A673 (cell line): ENCODE results near the gene ATP8B4.
"Not testable (repeated sequence)": the region's sequence is repeated elsewhere in the genome, so short reads cannot be mapped to it uniquely, and the experiment has no call there.

ENCODE experiments used
- EZH2 ChIP-seq: fragments of 200-600 bp; sonication (generic); IDR thresholded peaks from 2 replicates; pipeline ENCODE4 v1.6.1; 2017; ENCODE audit warnings: borderline replicate concordance, low read depth, mild to moderate bottlenecking, mixed read lengths, antibody characterized with exemption, low read length; ENCODE audit not compliant: poor library complexity, severe bottlenecking
- TF ChIP-seq, protein P1 (sequence below): fragments of 300-800, 200-600 bp; sonication (generic); conservative IDR thresholded peaks from 2 replicates; pipeline ENCODE4 v1.5.1; 2017; ENCODE audit warnings: low read depth, mild to moderate bottlenecking, antibody characterized with exemption, low read length, moderate library complexity, mixed read lengths

DNA sequence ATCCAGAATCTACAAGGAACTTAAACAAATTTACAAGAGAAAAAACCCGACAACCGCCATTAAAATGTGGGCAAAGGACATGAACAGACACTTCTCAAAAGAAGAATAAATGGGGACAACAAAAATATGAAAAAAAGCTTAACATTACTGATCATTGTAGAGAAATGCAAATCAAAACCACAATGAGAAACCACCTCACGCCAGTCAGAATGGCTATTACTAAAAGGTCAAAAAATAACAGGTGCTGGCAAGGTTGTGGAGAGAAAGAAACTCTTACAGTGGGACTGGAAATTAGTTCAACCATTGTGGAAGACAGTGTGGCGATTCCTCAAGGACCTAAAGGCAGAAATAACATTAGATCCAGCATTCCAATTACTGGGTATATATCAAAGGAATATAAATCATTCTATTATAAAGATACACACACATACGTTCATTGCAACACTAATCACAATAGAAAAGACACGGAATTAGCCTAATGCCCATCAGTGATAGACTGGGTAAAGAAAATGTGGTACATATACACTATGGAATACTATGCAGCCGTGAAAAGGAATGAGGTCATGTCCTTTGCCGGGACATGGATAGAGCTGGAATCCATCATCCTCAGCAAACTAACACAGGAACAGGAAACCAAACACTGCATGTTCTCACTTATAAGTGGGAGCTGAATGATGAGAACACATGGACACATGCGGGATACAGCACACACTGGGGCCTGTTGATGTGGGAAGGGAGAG is 155.8 kb downstream of the ATP8B4 start:
- TF ChIP-seq, protein P1, sequence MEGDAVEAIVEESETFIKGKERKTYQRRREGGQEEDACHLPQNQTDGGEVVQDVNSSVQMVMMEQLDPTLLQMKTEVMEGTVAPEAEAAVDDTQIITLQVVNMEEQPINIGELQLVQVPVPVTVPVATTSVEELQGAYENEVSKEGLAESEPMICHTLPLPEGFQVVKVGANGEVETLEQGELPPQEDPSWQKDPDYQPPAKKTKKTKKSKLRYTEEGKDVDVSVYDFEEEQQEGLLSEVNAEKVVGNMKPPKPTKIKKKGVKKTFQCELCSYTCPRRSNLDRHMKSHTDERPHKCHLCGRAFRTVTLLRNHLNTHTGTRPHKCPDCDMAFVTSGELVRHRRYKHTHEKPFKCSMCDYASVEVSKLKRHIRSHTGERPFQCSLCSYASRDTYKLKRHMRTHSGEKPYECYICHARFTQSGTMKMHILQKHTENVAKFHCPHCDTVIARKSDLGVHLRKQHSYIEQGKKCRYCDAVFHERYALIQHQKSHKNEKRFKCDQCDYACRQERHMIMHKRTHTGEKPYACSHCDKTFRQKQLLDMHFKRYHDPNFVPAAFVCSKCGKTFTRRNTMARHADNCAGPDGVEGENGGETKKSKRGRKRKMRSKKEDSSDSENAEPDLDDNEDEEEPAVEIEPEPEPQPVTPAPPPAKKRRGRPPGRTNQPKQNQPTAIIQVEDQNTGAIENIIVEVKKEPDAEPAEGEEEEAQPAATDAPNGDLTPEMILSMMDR = not testable (repeated sequence)
- not testable (repeated sequence) for TF ChIP-seq EZH2
